Epithelial cell of proximal tubule (primary cell): ENCODE measurements around the gene BEAN1. TPM values are rescaled to one million over a fixed set of nuclear protein-coding genes. Genes with fewer than 3 reads are reported as not detected.

ENCODE experiments used
- DNase-seq: peaks from one replicate; pipeline ENCODE4 v3.0.0-alpha.2; 2011; ENCODE audit warnings: low read depth
- H3K4me3 ChIP-seq: 2 replicates; pipeline ENCODE4 v1.5.1; 2011; ENCODE audit warnings: low read depth, mild to moderate bottlenecking, low read length
- total RNA-seq: library from RNA; depleted of rRNA; stranded (reverse); fragments of >200 nt; gene quantifications from 2 replicates; pipeline ENCODE4 v1.2.3, GENCODE V29; 2015
- TF ChIP-seq, protein P1 (sequence below): conservative IDR thresholded peaks from 2 replicates; pipeline ENCODE4 v1.5.1; 2012; ENCODE audit warnings: low read depth, mild to moderate bottlenecking, low read length

BEAN1 gene
- total RNA-seq, 1 donor from 2014 or later: 7.0 TPM

DNA sequence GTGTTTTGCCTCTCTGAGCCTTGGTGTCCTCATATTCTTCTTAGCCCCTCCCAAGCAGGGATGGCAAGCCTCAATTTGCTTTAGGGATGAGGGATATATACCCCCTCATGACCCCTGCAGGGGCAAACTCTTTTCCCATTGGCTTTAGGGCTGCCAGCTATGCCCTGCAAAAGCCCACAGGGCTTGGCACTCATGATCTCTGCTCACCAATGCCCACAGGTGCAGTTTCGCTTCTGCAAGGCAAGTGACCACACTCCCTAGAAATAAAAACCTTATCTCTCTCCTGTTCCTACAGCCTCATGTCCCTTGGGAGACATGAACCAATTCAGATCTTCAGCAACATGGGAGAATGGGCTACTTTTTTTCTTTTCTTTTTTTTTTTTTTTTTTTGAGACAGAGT lies 8.8 kb downstream of the BEAN1 start:
- no peak overlapping the region for H3K4me3 ChIP-seq
- DNase-seq: no peak
- TF ChIP-seq, protein P1, sequence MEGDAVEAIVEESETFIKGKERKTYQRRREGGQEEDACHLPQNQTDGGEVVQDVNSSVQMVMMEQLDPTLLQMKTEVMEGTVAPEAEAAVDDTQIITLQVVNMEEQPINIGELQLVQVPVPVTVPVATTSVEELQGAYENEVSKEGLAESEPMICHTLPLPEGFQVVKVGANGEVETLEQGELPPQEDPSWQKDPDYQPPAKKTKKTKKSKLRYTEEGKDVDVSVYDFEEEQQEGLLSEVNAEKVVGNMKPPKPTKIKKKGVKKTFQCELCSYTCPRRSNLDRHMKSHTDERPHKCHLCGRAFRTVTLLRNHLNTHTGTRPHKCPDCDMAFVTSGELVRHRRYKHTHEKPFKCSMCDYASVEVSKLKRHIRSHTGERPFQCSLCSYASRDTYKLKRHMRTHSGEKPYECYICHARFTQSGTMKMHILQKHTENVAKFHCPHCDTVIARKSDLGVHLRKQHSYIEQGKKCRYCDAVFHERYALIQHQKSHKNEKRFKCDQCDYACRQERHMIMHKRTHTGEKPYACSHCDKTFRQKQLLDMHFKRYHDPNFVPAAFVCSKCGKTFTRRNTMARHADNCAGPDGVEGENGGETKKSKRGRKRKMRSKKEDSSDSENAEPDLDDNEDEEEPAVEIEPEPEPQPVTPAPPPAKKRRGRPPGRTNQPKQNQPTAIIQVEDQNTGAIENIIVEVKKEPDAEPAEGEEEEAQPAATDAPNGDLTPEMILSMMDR: no peak

DNA sequence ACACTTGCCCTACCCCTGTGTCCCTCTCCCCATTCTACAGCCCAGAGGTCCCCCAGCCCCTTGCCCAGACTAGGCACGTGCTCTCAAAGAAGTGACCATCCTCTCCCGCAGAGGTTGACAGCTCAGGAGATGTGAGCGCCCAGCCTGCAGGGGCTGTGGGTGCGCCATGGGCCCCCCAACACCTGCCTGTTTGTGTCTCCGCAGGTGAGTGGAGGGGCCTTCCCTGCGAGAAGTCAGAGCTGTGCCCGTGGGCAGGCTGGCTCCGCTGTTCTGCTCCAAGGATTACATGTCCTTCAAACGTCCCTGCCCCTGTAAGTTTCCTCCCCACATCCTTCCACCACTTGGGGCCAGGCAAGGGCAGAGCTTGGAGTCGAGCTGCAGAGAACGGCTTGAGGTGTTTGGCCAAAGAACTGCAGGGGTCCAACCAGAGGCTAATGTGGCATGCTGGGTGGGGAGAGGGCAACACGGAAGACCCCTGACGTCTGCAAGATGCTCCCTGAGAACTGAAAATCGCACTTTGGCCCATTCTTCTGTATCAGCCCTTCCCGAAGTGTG lies 10.4 kb downstream of the BEAN1 start:
- no peak overlapping the region for H3K4me3 ChIP-seq
- no peak for DNase-seq
- TF ChIP-seq, protein P1: no peak

DNA sequence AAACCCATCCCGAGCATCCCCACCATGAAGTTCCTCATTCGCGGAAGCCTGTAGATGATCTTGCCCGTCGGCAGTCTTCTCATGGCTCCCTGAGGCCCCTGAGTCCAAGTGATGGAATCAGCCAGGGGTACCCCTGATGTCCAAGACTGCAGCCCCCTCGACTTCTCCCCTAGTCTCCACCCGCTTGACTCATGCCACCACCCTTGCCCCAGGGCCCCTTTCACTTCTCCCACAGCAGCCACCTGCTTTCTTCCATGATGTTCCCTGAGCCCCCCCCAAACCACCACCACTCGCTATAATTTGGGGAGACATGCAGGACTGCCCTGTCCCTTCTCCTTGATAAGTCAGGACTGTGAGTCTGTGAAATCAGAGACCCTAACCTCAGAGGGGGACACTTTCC lies 11.4 kb downstream of the BEAN1 start:
- TF ChIP-seq, protein P1: no peak
- no peak for DNase-seq
- no peak overlapping the region for H3K4me3 ChIP-seq

DNA sequence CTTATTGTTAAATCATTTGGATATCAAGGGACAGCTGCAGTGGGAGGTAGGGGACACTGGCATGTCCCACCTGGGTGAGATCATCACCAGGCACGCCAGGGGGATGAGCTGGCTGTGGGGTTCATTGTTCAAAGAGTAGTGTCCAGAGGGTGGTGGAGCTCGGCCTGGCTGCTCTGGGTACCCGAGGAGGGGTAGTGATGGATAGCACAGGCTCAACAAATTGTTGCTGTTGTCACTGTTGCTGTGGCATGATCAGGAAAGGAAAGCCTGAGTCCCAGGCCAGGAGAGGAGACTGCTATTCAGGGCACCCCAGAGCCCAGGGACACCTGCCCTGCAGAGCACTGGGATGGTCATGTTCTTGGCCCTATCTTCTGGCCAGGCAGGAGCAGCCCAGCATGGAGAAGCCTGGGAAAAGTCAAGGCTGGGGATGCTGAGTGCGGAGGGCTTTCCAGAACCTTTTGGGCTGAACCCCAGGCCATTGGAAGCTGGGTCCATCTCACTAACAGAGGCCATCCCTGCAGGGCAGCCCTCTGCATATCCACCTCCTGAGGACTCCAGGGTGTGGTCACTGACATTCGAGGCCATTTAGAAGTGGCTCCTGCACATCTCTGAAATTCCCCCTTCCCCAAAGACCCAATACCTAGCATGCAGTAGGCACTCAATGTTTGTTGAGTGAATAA lies 12.1 kb downstream of the BEAN1 start:
- no peak for DNase-seq
- TF ChIP-seq, protein P1: no peak
- H3K4me3 ChIP-seq: no peak overlapping the region

DNA sequence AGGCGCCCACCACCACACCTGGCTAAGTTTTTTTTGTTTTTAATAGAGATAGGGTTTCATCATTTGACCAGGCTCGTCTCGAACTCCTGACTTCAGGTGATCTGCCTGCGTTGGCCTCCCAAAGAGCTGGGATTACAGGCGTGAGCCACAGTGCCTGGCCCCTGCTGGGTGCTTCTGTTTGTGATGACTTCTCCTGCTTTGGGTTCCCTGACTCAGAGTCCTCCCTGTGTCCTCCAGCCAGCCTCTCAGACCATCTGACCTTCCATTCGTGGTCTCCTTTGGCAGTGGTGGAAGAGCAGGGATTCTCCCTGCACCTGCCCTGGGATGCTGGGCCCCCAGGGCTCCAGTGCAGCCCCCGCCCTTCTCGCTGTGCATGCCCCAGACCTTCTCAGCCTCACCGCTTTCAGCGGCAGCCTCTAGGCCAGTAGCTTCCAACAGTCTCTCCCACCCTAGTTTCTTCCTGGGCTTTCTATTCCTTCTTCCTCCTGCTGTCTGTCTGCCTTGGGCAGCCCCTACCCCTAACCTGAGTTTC lies 13.2 kb downstream of the BEAN1 start:
- TF ChIP-seq, protein P1: no peak
- no peak for DNase-seq

DNA sequence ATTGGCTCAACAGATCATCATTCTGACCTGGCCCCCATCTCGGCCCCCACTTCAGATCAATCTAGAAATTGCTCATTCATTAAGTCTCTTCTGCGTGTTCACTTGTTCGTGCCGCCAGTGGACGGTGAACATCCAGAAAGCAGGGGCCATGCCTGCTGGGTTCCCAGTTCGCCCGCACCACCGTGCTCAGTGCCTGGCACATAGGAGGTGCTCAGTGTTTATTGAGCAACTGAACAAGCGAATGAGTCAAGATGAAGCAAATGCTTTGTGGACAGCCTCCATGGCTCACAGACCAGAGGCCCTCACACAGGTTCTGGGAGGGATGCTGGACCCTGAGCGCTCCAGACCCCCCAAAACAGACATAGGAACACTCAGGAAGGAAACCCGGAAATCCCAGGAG lies 13.9 kb downstream of the BEAN1 start:
- TF ChIP-seq, protein P1: no peak
- H3K4me3 ChIP-seq: no peak overlapping the region
- DNase-seq: no peak

More for the DNA sequence above, 13.2 kb downstream of the BEAN1 start:
- H3K4me3 ChIP-seq: no peak overlapping the region
